Osteoblast (primary cell): Measurements from ENCODE around the gene LTO1. TPM values are rescaled to one million over a fixed set of nuclear protein-coding genes. Genes with fewer than 3 reads are reported as not detected.

Experiments
- DNase-seq: peaks from one replicate; pipeline ENCODE4 v3.0.0; 2011; ENCODE audit warnings: low spot score, mixed read lengths; ENCODE audit not compliant: insufficient read length; ENCODE audit errors: missing footprints
- H2AFZ ChIP-seq: 2 replicates; pipeline ENCODE4 v1.6.0; 2011; ENCODE audit warnings: mild to moderate bottlenecking, low read length
- H3K27ac ChIP-seq: 2 replicates; pipeline ENCODE4 v1.5.1; 2011; ENCODE audit warnings: mild to moderate bottlenecking, low read depth, low read length, moderate library complexity
- H3K27me3 ChIP-seq: 2 replicates; pipeline ENCODE4 v1.6.0; 2012; ENCODE audit warnings: mild to moderate bottlenecking, control low read depth, inconsistent platforms, low read length, moderate library complexity; ENCODE audit not compliant: insufficient read depth
- H3K36me3 ChIP-seq: 2 replicates; pipeline ENCODE4 v1.5.1; 2011; ENCODE audit warnings: mild to moderate bottlenecking, low read length, control low read depth, moderate library complexity; ENCODE audit not compliant: insufficient read depth
- H3K4me1 ChIP-seq: 2 replicates; pipeline ENCODE4 v1.5.1; 2011; ENCODE audit warnings: mild to moderate bottlenecking, low read length, control low read depth, moderate library complexity; ENCODE audit not compliant: insufficient read depth
- H3K4me2 ChIP-seq: 2 replicates; pipeline ENCODE4 v1.6.0; 2011; ENCODE audit warnings: mild to moderate bottlenecking, low read length; ENCODE audit not compliant: insufficient read depth
- H3K4me3 ChIP-seq: fragments of 200-600 bp; sonication (generic); 3 replicates; pipeline ENCODE4 v1.5.1; 2012; ENCODE audit warnings: mild to moderate bottlenecking, low read length, inconsistent platforms; ENCODE audit not compliant: insufficient read depth
- H3K79me2 ChIP-seq: 2 replicates; pipeline ENCODE4 v1.6.0; 2012; ENCODE audit warnings: mild to moderate bottlenecking, low read length, control low read depth, inconsistent platforms; ENCODE audit not compliant: insufficient read depth
- H3K9me3 ChIP-seq: 2 replicates; pipeline ENCODE4 v1.5.1; 2011; ENCODE audit warnings: low read depth, low read length, control low read depth
- H4K20me1 ChIP-seq: 2 replicates; pipeline ENCODE4 v1.6.0; 2012; ENCODE audit warnings: mild to moderate bottlenecking, low read length, control low read depth; ENCODE audit not compliant: insufficient read depth
- CTCF ChIP-seq: IDR thresholded peaks from 2 replicates; pipeline ENCODE4 v1.5.1; 2011; ENCODE audit warnings: mild to moderate bottlenecking, low read depth, low read length, moderate library complexity; ENCODE audit errors: extremely low read depth
- total RNA-seq: library from RNA; depleted of rRNA; stranded (reverse); fragments of >200 nt; gene quantifications from 2 replicates; pipeline ENCODE4 v1.2.3, GENCODE V29; 2012

The LTO1 gene
- total RNA-seq, 1 donor, result 24.6 TPM

GRCh38 chr11:69647761-69648497, 27.2 kb downstream of the LTO1 start:
- H3K27ac ChIP-seq, result peak overlapping the region; percentile 56
- DNase-seq, result peak; percentile 74
- H2AFZ ChIP-seq, result no peak overlapping the region
- no peak for TF ChIP-seq CTCF
- H3K4me3 ChIP-seq, result no peak overlapping the region
- peaks cover 79% of the 10 kb centered on the region for H3K79me2 ChIP-seq
- H3K4me1 ChIP-seq, result peaks cover 29% of the 10 kb centered on the region
- no peak overlapping the region for H3K4me2 ChIP-seq
- H3K36me3 ChIP-seq, result peaks cover 97% of the 10 kb centered on the region
- H3K27me3 ChIP-seq, result no peaks in the 10 kb centered on the region
- H4K20me1 ChIP-seq, result peaks cover 73% of the 10 kb centered on the region
- no peaks in the 10 kb centered on the region for H3K9me3 ChIP-seq

DNA sequence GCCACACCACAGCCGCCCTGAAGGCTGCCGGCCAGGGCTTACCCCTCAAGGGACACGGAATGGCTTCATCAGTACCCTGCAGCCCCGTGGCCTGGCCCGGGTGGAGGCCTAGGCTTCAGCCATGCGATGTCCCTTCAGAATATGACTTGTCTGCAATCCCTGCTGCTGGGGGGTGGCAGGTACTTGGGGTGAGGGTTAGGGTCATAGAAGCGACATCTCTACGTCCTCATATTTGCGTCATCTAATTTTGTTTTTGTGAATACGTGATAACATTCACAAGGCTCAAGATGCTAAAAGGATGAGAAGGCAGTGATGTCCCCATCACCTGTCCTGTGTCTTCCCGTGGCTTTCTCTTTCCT, 27.8 kb downstream of the LTO1 start:
- H2AFZ ChIP-seq, result no peak overlapping the region
- peaks cover 29% of the 10 kb centered on the region for H3K4me1 ChIP-seq
- H3K4me3 ChIP-seq, result no peak overlapping the region
- H4K20me1 ChIP-seq, result peaks cover 72% of the 10 kb centered on the region
- peaks cover 92% of the 10 kb centered on the region for H3K36me3 ChIP-seq
- peak; percentile 88 for DNase-seq
- no peaks in the 10 kb centered on the region for H3K9me3 ChIP-seq
- no peaks in the 10 kb centered on the region for H3K27me3 ChIP-seq
- no peak for TF ChIP-seq CTCF
- H3K79me2 ChIP-seq, result peaks cover 85% of the 10 kb centered on the region
- H3K4me2 ChIP-seq, result no peak overlapping the region
- peak overlapping the region; percentile 56 for H3K27ac ChIP-seq

GRCh38 chr11:69646493-69647389, 28.4 kb downstream of the LTO1 start:
- no peaks in the 10 kb centered on the region for H3K27me3 ChIP-seq
- DNase-seq, result peak; percentile 77
- no peak overlapping the region for H2AFZ ChIP-seq
- H3K4me3 ChIP-seq, result no peak overlapping the region
- H4K20me1 ChIP-seq, result peaks cover 72% of the 10 kb centered on the region
- no peaks in the 10 kb centered on the region for H3K9me3 ChIP-seq
- H3K4me1 ChIP-seq, result peaks cover 29% of the 10 kb centered on the region
- peaks cover 86% of the 10 kb centered on the region for H3K36me3 ChIP-seq
- H3K79me2 ChIP-seq, result peaks cover 90% of the 10 kb centered on the region
- peak overlapping the region; percentile 56 for H3K27ac ChIP-seq
- no peak overlapping the region for H3K4me2 ChIP-seq
- TF ChIP-seq CTCF, result no peak

- Histone ChIP-seq H3K4me3 (no peak overlapping the region), H3K9me3 (no peaks in the 10 kb centered on the region), H2AFZ (no peak overlapping the region), H3K27ac (no peak overlapping the region), H4K20me1 (peaks cover 73% of the 10 kb centered on the region), H3K36me3 (peaks cover 78% of the 10 kb centered on the region), H3K79me2 (peaks cover 95% of the 10 kb centered on the region), H3K4me1 (peaks cover 29% of the 10 kb centered on the region), H3K27me3 (no peaks in the 10 kb centered on the region), H3K4me2 (peak overlapping the region; percentile 78)
- TF ChIP-seq CTCF, result no peak
- DNase-seq, result peak; percentile 60
These were observed 29.2 kb downstream of the LTO1 start for GRCh38 chr11:69645801-69646492.
